Measurements from ENCODE around the gene PYCR2. TPM values are rescaled to one million over a fixed set of nuclear protein-coding genes. Genes with fewer than 3 reads are reported as not detected.

PYCR2 gene
- total RNA-seq, 1 experiment from 2014 or later: 57.7 TPM

DNA sequence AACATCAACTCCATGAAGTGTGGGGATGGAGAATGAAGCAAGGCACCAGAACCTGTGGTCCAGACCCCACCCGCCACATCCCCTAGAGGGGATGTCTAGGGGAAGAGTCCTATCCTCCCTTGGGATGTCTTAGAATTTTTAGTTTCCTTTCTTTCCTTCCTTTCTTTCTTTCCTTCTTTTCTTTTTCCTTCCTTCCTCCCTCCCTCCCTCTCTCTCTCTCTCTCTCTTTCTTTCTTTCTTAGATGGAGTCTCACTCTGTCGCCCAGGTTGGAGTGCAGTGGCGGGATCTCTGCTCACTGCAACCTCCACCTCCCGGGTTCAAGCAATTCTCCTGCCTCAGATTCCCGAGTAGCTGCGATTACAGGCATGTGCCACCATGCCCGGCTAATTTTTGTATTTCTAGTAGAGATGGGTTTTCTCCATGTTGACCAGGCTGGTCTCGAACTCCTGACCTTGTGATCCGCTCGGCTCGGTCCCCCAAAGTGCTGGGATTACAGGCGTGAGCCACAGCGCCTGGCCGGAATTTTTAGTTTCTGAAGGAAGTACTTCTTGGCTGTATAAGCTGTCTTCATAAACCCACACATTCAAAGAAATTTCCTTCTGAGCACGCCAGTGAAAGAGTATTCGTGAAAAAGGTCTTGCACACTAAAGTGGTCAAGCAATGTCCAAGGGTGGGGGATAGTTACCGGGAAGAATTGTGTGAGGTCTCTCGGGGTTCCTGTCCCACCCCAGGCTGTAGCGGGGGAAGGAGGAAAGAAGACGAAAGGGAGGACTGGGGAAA is 37.8 kb upstream of the PYCR2 start:
- H2AFZ ChIP-seq (ENCODE audit: low read length): no peak overlapping the region
- TF ChIP-seq EZH2phosphoT487 (IDR thresholded peaks at IDR 0.05; ENCODE audit: borderline replicate concordance, low read length) (no peak), EZH2 (IDR thresholded peaks at IDR 0.05; ENCODE audit: low read length, unreplicated experiment) (no peak)
- TF ChIP-seq, protein P1, sequence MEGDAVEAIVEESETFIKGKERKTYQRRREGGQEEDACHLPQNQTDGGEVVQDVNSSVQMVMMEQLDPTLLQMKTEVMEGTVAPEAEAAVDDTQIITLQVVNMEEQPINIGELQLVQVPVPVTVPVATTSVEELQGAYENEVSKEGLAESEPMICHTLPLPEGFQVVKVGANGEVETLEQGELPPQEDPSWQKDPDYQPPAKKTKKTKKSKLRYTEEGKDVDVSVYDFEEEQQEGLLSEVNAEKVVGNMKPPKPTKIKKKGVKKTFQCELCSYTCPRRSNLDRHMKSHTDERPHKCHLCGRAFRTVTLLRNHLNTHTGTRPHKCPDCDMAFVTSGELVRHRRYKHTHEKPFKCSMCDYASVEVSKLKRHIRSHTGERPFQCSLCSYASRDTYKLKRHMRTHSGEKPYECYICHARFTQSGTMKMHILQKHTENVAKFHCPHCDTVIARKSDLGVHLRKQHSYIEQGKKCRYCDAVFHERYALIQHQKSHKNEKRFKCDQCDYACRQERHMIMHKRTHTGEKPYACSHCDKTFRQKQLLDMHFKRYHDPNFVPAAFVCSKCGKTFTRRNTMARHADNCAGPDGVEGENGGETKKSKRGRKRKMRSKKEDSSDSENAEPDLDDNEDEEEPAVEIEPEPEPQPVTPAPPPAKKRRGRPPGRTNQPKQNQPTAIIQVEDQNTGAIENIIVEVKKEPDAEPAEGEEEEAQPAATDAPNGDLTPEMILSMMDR (conservative IDR thresholded peaks at IDR 0.05; ENCODE audit: low read depth, low read length): no peak
- no peaks in the 10 kb centered on the region for H4K20me1 ChIP-seq (ENCODE audit: low read length)
- DNase-seq (no peak), ATAC-seq (no peak)
- H3K9ac ChIP-seq (ENCODE audit: low read length): no peak overlapping the region
- intact Hi-C loops (cut with micrococcal nuclease): no loop called here
- H3K27ac ChIP-seq (ENCODE audit: low read length): no peak overlapping the region
- H3F3A ChIP-seq (ENCODE audit: low read length, unreplicated experiment): no peaks in the 10 kb centered on the region
- H3K4me1 ChIP-seq (ENCODE audit: insufficient read depth, low read length): no peaks in the 10 kb centered on the region
- POLR2A ChIA-PET (ENCODE audit: unreplicated experiment): interaction anchor here (0.6 kb wide), 1 partner anchor 56 kb away, joined by 9 read pairs; no protein-coding TSS in a partner anchor
- H3K9me2 ChIP-seq (replicated peaks; ENCODE audit: low read length): no peaks in the 10 kb centered on the region
- CTCF ChIA-PET: no interaction called here
- H3K4me3 ChIP-seq (ENCODE audit: low read length): no peak overlapping the region
- no peaks in the 10 kb centered on the region for H3K79me2 ChIP-seq (ENCODE audit: low read length)
- H3K27me3 ChIP-seq (ENCODE audit: low read length): no peaks in the 10 kb centered on the region
- no peaks in the 10 kb centered on the region for H3K9me3 ChIP-seq (ENCODE audit: low read length)
- no TSS peak for BruUV-seq (replicated peaks)
- no peaks in the 10 kb centered on the region; the same call in 1 of the 2 replicates for H3K36me3 ChIP-seq (ENCODE audit: low read depth, low read length)
- H3K4me2 ChIP-seq (ENCODE audit: low read length): no peak overlapping the region

DNA sequence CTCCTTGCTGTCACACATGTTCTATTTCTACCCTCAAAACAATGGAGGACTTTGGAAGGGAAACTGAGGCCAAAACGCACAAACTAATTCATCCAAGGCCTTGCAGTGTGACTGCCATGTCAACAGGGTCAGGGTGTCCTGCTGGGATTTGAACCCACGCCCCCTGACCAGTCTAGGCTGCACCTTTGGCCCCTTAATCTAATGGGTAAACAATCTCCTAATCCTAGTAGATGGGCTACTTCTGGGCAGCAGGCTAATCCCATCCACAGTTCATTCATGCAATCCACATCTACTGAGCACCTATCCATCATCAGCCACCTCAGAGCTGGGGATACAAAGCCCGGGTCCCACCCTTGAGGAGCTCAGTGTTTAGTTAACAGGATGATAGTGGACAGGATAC is 34.0 kb upstream of the PYCR2 start:
- no peaks in the 10 kb centered on the region for H3F3A ChIP-seq (ENCODE audit: low read length, unreplicated experiment)
- no peak overlapping the region for H3K9ac ChIP-seq (ENCODE audit: low read length)
- H3K9me2 ChIP-seq (replicated peaks; ENCODE audit: low read length): no peaks in the 10 kb centered on the region
- no TSS peak for BruUV-seq (replicated peaks)
- no peak for DNase-seq
- no peaks in the 10 kb centered on the region for H3K9me3 ChIP-seq (ENCODE audit: low read length)
- no peak overlapping the region for H3K4me3 ChIP-seq (ENCODE audit: low read length)
- ChIA-PET CTCF (no interaction called here), POLR2A (ENCODE audit: unreplicated experiment) (no interaction called here)
- no peak overlapping the region for H3K4me2 ChIP-seq (ENCODE audit: low read length)
- no peaks in the 10 kb centered on the region; the same call in 1 of the 2 replicates for H3K36me3 ChIP-seq (ENCODE audit: low read depth, low read length)
- TF ChIP-seq EZH2phosphoT487 (IDR thresholded peaks at IDR 0.05; ENCODE audit: borderline replicate concordance, low read length): no peak
- TF ChIP-seq EZH2 (IDR thresholded peaks at IDR 0.05; ENCODE audit: low read length, unreplicated experiment): no peak
- TF ChIP-seq, protein P1 (conservative IDR thresholded peaks at IDR 0.05; ENCODE audit: low read depth, low read length): no peak
- no peak for ATAC-seq
- H3K27ac ChIP-seq (ENCODE audit: low read length): no peak overlapping the region
- H3K27me3 ChIP-seq (ENCODE audit: low read length): no peaks in the 10 kb centered on the region
- no peaks in the 10 kb centered on the region for H4K20me1 ChIP-seq (ENCODE audit: low read length)
- intact Hi-C loops (cut with micrococcal nuclease): no loop called here
- no peaks in the 10 kb centered on the region for H3K4me1 ChIP-seq (ENCODE audit: insufficient read depth, low read length)
- no peak overlapping the region for H2AFZ ChIP-seq (ENCODE audit: low read length)
- no peaks in the 10 kb centered on the region for H3K79me2 ChIP-seq (ENCODE audit: low read length)

DNA sequence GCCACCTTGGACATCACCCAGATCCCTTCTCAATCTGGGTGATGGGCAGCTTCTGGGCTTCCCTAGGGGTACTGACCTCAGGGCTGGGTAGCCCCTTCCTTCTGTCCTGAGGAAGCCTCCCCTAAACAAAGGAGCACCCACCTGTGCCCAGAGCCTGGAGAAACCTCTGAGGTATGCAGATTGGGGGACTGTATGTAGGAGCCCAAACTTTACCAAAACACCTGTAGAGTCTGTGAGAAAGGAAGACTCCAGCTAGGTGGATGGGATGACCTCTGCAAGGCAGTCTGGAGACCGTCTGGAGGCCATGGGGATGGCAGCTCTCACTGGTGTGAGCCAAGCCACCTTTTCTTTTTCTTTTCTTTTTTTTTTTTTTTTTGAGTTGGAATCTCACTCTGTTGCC is 30.7 kb upstream of the PYCR2 start:
- Histone ChIP-seq H3F3A (ENCODE audit: low read length, unreplicated experiment) (no peaks in the 10 kb centered on the region), H3K27me3 (ENCODE audit: low read length) (no peaks in the 10 kb centered on the region), H3K79me2 (ENCODE audit: low read length) (no peaks in the 10 kb centered on the region), H3K4me1 (ENCODE audit: insufficient read depth, low read length) (no peaks in the 10 kb centered on the region), H3K9me2 (replicated peaks; ENCODE audit: low read length) (no peaks in the 10 kb centered on the region), H2AFZ (ENCODE audit: low read length) (no peak overlapping the region), H3K9ac (ENCODE audit: low read length) (no peak overlapping the region), H3K9me3 (ENCODE audit: low read length) (no peaks in the 10 kb centered on the region), H4K20me1 (ENCODE audit: low read length) (no peaks in the 10 kb centered on the region), H3K4me3 (ENCODE audit: low read length) (no peak overlapping the region), H3K27ac (ENCODE audit: low read length) (no peak overlapping the region), H3K4me2 (ENCODE audit: low read length) (no peak overlapping the region), H3K36me3 (ENCODE audit: low read depth, low read length) (no peaks in the 10 kb centered on the region)
- ATAC-seq (no peak), DNase-seq (no peak)
- intact Hi-C loops (cut with micrococcal nuclease): no loop called here
- TF ChIP-seq EZH2 (IDR thresholded peaks at IDR 0.05; ENCODE audit: low read length, unreplicated experiment) (no peak), EZH2phosphoT487 (IDR thresholded peaks at IDR 0.05; ENCODE audit: borderline replicate concordance, low read length) (no peak)
- TF ChIP-seq, protein P1 (conservative IDR thresholded peaks at IDR 0.05; ENCODE audit: low read depth, low read length): no peak
- CTCF ChIA-PET: no interaction called here
- no TSS peak for BruUV-seq (replicated peaks)
- POLR2A ChIA-PET (ENCODE audit: unreplicated experiment): no interaction called here

Data from PC-3 (cell line).